ENCODE data around the gene SDK1. TPM values are rescaled to one million over a fixed set of nuclear protein-coding genes. Genes with fewer than 3 reads are reported as not detected.

Gene SDK1
- total RNA-seq, 2 experiments from 2014 or later: 0.19 to 0.36 TPM

DNA sequence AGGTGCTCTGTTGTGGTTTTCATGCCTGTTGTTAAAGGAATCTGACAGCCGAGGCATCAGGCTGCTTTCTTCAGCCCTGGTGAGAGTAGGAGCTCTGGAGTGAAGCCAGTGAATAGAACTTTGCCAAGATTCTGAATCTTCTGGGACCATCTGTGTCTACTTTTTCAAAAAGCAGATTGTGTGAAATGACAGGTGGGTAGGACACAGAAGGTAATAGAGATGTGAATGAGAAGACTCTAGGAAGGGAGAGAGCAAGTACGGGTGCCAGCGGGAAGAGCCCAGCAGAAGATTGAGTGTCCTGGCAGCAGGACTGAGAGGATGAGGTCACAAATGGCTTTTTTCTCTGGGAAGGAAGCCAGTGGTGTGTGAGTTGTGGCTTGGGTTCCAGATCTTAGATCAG, 429.2 kb downstream of the SDK1 start:
- POLR2A ChIA-PET: no interaction called here
- no peak overlapping the region for H3K4me2 ChIP-seq (ENCODE audit: low read length)
- H3K4me1 ChIP-seq (ENCODE audit: insufficient read depth, low read length, poor library complexity, severe bottlenecking): no peaks in the 10 kb centered on the region
- no peaks in the 10 kb centered on the region for H3K9me3 ChIP-seq (ENCODE audit: low read length)
- H4K20me1 ChIP-seq (ENCODE audit: insufficient read depth, low read length): no peaks in the 10 kb centered on the region
- no peak overlapping the region for H2AFZ ChIP-seq (ENCODE audit: low read length)
- no peak for TF ChIP-seq EZH2phosphoT487 (IDR thresholded peaks at IDR 0.05; ENCODE audit: borderline replicate concordance, low read depth, low read length)
- no peak for TF ChIP-seq CTCF (conservative IDR thresholded peaks at IDR 0.05; ENCODE audit: low read length)
- intact Hi-C loops (cut with micrococcal nuclease; ENCODE audit: unreplicated experiment): no loop called here
- H3K79me2 ChIP-seq (ENCODE audit: insufficient read depth, low read depth, low read length): no peaks in the 10 kb centered on the region
- no peaks in the 10 kb centered on the region for H3K36me3 ChIP-seq (ENCODE audit: insufficient read depth, low read length)
- no peaks in the 10 kb centered on the region for H3K9me2 ChIP-seq (ENCODE audit: insufficient read depth, low read length)
- no peak for DNase-seq (ENCODE audit: low spot score)
- no peak overlapping the region for H3K4me3 ChIP-seq (ENCODE audit: low read depth, low read length, poor library complexity, severe bottlenecking)
- no TSS peak for BruUV-seq (replicated peaks)
- CTCF ChIA-PET (ENCODE audit: unreplicated experiment): no interaction called here
- no peak overlapping the region for H3K27ac ChIP-seq (ENCODE audit: low read depth, low read length, poor library complexity, severe bottlenecking)

GRCh38 chr7:3732395-3733005, 431.4 kb downstream of the SDK1 start:
- no peak for DNase-seq (ENCODE audit: low spot score)
- Histone ChIP-seq H3K4me2 (ENCODE audit: low read length) (no peak overlapping the region), H3K9me3 (ENCODE audit: low read length) (no peaks in the 10 kb centered on the region), H4K20me1 (ENCODE audit: insufficient read depth, low read length) (no peaks in the 10 kb centered on the region), H3K79me2 (ENCODE audit: insufficient read depth, low read depth, low read length) (no peaks in the 10 kb centered on the region), H3K4me1 (ENCODE audit: insufficient read depth, low read length, poor library complexity, severe bottlenecking) (no peaks in the 10 kb centered on the region), H3K36me3 (ENCODE audit: insufficient read depth, low read length) (no peaks in the 10 kb centered on the region), H3K9me2 (ENCODE audit: insufficient read depth, low read length) (no peaks in the 10 kb centered on the region), H2AFZ (ENCODE audit: low read length) (no peak overlapping the region), H3K4me3 (ENCODE audit: low read depth, low read length, poor library complexity, severe bottlenecking) (no peak overlapping the region), H3K27ac (ENCODE audit: low read depth, low read length, poor library complexity, severe bottlenecking) (no peak overlapping the region)
- ChIA-PET CTCF (ENCODE audit: unreplicated experiment) (no interaction called here), POLR2A (no interaction called here)
- intact Hi-C loops (cut with micrococcal nuclease; ENCODE audit: unreplicated experiment): no loop called here
- TF ChIP-seq EZH2phosphoT487 (IDR thresholded peaks at IDR 0.05; ENCODE audit: borderline replicate concordance, low read depth, low read length) (no peak), CTCF (conservative IDR thresholded peaks at IDR 0.05; ENCODE audit: low read length) (no peak)
- BruUV-seq (replicated peaks): no TSS peak

- no peaks in the 10 kb centered on the region for H3K9me2 ChIP-seq (ENCODE audit: insufficient read depth, low read length)
Observed at GRCh38 chr7:3733541-3734140, 432.6 kb downstream of the SDK1 start.

More at GRCh38 chr7:3733541-3734140, 432.6 kb downstream of the SDK1 start:
- ChIA-PET CTCF (ENCODE audit: unreplicated experiment) (no interaction called here), POLR2A (interaction anchor here (1.7 kb wide), 1 partner anchor 28 kb away, joined by 4 read pairs; no protein-coding TSS in a partner anchor)
- H3K4me2 ChIP-seq (ENCODE audit: low read length): no peak overlapping the region
- no peaks in the 10 kb centered on the region for H3K79me2 ChIP-seq (ENCODE audit: insufficient read depth, low read depth, low read length)
- intact Hi-C loops (cut with micrococcal nuclease; ENCODE audit: unreplicated experiment): no loop called here
- H3K4me3 ChIP-seq (ENCODE audit: low read depth, low read length, poor library complexity, severe bottlenecking): no peak overlapping the region
- no peak overlapping the region for H2AFZ ChIP-seq (ENCODE audit: low read length)
- no peaks in the 10 kb centered on the region for H3K4me1 ChIP-seq (ENCODE audit: insufficient read depth, low read length, poor library complexity, severe bottlenecking)
- no peaks in the 10 kb centered on the region for H4K20me1 ChIP-seq (ENCODE audit: insufficient read depth, low read length)
- TF ChIP-seq CTCF (conservative IDR thresholded peaks at IDR 0.05; ENCODE audit: low read length) (no peak), EZH2phosphoT487 (IDR thresholded peaks at IDR 0.05; ENCODE audit: borderline replicate concordance, low read depth, low read length) (no peak)
- BruUV-seq (replicated peaks): no TSS peak
- H3K9me3 ChIP-seq (ENCODE audit: low read length): no peaks in the 10 kb centered on the region
- DNase-seq (ENCODE audit: low spot score): no peak
- H3K36me3 ChIP-seq (ENCODE audit: insufficient read depth, low read length): no peaks in the 10 kb centered on the region
- H3K27ac ChIP-seq (ENCODE audit: low read depth, low read length, poor library complexity, severe bottlenecking): no peak overlapping the region

Measured in OCI-LY7 (cell line).